Transverse colon (tissue), 4 donors: Measurements from ENCODE around the gene ZNF629. TPM values are rescaled to one million over a fixed set of nuclear protein-coding genes. Genes with fewer than 3 reads are reported as not detected.

Source experiments
- DNase-seq: peaks from one replicate; pipeline ENCODE4 v3.0.0-alpha.2; 2019
- H3K27ac ChIP-seq, 4 donors: fragments of 200-600 bp; sonication (generic); 2 replicates each; pipeline ENCODE4 v1.5.1; 2016 to 2018; ENCODE audit warnings: inconsistent platforms in 4 of 4
- H3K27me3 ChIP-seq: fragments of 200-600 bp; sonication (generic); 2 replicates; pipeline ENCODE4 v1.5.1; 2017; ENCODE audit warnings: inconsistent platforms
- H3K36me3 ChIP-seq, 4 donors: fragments of 200-600 bp; sonication (generic); 2 replicates each; pipeline ENCODE4 v1.5.1; 2017 to 2019; ENCODE audit warnings: inconsistent platforms in 4 of 4
- H3K4me1 ChIP-seq, 4 donors: fragments of 200-600 bp; sonication (generic); 2 replicates each; pipeline ENCODE4 v1.5.1; 2017 to 2020; ENCODE audit warnings: inconsistent platforms in 4 of 4
- H3K4me3 ChIP-seq, 4 donors: fragments of 200-600 bp; sonication (generic); 1 replicate in 1 of 4; 2 replicates in 3 of 4; pipeline versions ENCODE4 v1.5.1 to v1.6.1; 2017 to 2019; ENCODE audit warnings: inconsistent platforms in 4 of 4
- H3K9me3 ChIP-seq, 2 donors: fragments of 200-600 bp; sonication (generic); 2 replicates each; pipeline ENCODE4 v1.5.1; 2017 to 2019; ENCODE audit warnings: inconsistent platforms in 2 of 2
- EP300 ChIP-seq: sonication (generic); formaldehyde crosslinking; IDR thresholded peaks from one replicate; pipeline ENCODE4 v1.6.1; 2017; ENCODE audit warnings: antibody characterized with exemption, low read depth
- POLR2A ChIP-seq: fragments of 450-650 bp; IDR thresholded peaks from one replicate; pipeline ENCODE4 v1.6.1; 2016; ENCODE audit warnings: antibody characterized with exemption, mild to moderate bottlenecking, moderate library complexity
- POLR2AphosphoS5 ChIP-seq, 3 donors: sonication (generic); formaldehyde crosslinking; IDR thresholded peaks; one replicate each; pipeline ENCODE4 v1.6.1; 2016; ENCODE audit warnings: antibody characterized with exemption in 3 of 3
- WGBS, 2 donors: methylation state at CpG; one replicate each; pipeline ENCODE4 v1.1.5; 2018; ENCODE audit warnings: low coverage in 1 of 2; 5-methylcytosine and 5-hydroxymethylcytosine counted together
- in situ Hi-C, 4 donors: fragments of 200-750 bp; cut with MboI; loops; one replicate each; pipeline versions ENCODE4 v1.15.0 to v1.15.1; 2017; ENCODE audit warnings: low sequenced_read_pairs in 3 of 4, low pct_ligation_motif_present in 1 of 4, low pct_unique_long_range_greater_than_20kb in 1 of 4
- intact Hi-C: fragments of 100-400 bp; cut with DNase I; formaldehyde crosslinking; loops from one replicate; pipeline ENCODE4 v1.15.1; 2023; ENCODE audit warnings: low total_unique reads
- total RNA-seq, 4 donors: library from RNA; depleted of rRNA; stranded (reverse); fragments of >200 nt; gene quantifications; one replicate each; pipeline ENCODE4 v1.1.0, GENCODE V29; 2016
- TF ChIP-seq, protein P1 (sequence below), 5 experiments: fragments of 200-600 bp in 3 of 5; fragments of 450-650 bp in 2 of 5; sonication (generic) in 3 of 5; IDR thresholded peaks; 1 replicate in 2 of 5; 2 replicates in 3 of 5; pipeline ENCODE4 v1.5.1; 2016 to 2017; ENCODE audit warnings: antibody characterized with exemption in 5 of 5, inconsistent platforms in 3 of 5, mild to moderate bottlenecking in 2 of 5, moderate library complexity in 1 of 5

Gene ZNF629
- total RNA-seq, 4 donors from 2014 or later, result 13.5 to 29.9 (median 16.4) TPM

DNA sequence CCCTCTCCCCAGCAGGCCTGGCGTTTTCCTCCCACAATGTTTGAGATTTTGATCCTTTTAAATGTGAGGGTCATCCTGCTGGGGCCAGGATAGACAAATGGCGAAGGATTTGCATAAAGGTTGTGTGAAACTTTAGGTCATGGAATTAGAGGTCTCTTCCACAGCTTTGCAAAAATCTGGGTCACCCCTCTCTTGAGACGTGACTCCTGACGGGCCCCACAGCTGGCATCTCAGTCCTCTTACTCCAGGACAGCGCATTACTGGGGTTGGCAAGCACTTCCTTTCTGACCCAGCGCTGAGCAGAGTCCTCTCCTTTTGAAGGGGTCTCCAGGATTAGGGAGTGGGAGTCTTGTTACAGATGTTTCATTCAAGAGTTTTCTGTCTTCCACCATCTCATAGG, 7.4 kb downstream of the ZNF629 start:
- TF ChIP-seq POLR2AphosphoS5 (IDR thresholded peaks at IDR 0.05) (no peak), EP300 (no peak)

DNA sequence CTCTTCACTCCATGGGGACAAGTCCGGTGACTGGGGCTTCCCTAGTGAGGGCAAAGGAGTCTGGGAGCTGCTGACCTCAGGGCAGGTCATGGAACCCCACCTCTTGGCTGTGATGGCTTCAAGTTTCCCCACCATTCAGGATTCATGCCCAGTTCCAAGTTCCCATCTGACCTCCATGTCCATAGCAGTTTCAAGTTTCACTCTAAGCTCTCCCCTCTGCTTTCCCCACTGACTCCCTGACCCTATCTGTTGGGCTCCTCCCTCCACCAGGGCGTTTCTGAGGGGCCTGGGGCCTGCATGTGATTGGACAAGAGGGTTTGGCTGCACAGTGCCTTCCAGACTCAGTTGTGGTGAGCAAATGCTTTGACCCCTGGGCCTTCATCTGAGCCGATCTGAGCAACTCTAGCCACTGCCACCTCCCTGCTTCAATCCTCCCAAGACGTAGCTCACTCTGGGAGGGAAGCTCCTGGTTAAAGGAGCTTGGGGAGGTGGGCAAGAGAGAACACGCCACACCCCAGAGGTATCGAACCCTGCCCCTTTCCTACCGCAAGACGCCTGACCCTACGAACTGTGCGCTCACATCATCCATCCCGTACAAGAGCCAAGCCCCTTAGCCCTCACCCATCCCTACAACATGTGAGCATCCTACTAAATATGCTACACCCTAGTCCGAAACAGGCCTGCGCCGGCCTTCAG, 8.3 kb downstream of the ZNF629 start:
- H3K4me1 ChIP-seq, result peaks cover 0 to 27% (median 20%) of the 10 kb centered on the region in 4 donors
- DNase-seq, result no peak
- no peaks in the 10 kb centered on the region for H3K27me3 ChIP-seq
- intact Hi-C loops (no loop called here), in situ Hi-C loops (no loop called here)
- 80 to 84% methylated on average over 1 to 14 of the region's 14 CpGs for WGBS, 2 donors
- no peaks in the 10 kb centered on the region for H3K9me3 ChIP-seq
- H3K36me3 ChIP-seq, result peaks cover 0 to 18% (median 0%) of the 10 kb centered on the region in 4 donors
- TF ChIP-seq POLR2A (peak; percentile 11), EP300 (no peak)
- no peak overlapping the region for H3K27ac ChIP-seq
- H3K4me3 ChIP-seq, result no peak overlapping the region

More for the DNA sequence above, 7.4 kb downstream of the ZNF629 start:
- no peak for DNase-seq
- Histone ChIP-seq H3K27ac (no peak overlapping the region), H3K4me1 (peaks cover 0 to 25% (median 19%) of the 10 kb centered on the region in 4 donors), H3K4me3 (no peak overlapping the region), H3K27me3 (no peaks in the 10 kb centered on the region), H3K36me3 (peaks cover 0 to 18% (median 0%) of the 10 kb centered on the region in 4 donors), H3K9me3 (no peaks in the 10 kb centered on the region)
- 86% methylated on average over 6 of the region's 6 CpGs; no CpG with 5 or more reads in 1 of the 2 donors for WGBS, 2 donors
- in situ Hi-C loops (no loop called here), intact Hi-C loops (no loop called here)

DNA sequence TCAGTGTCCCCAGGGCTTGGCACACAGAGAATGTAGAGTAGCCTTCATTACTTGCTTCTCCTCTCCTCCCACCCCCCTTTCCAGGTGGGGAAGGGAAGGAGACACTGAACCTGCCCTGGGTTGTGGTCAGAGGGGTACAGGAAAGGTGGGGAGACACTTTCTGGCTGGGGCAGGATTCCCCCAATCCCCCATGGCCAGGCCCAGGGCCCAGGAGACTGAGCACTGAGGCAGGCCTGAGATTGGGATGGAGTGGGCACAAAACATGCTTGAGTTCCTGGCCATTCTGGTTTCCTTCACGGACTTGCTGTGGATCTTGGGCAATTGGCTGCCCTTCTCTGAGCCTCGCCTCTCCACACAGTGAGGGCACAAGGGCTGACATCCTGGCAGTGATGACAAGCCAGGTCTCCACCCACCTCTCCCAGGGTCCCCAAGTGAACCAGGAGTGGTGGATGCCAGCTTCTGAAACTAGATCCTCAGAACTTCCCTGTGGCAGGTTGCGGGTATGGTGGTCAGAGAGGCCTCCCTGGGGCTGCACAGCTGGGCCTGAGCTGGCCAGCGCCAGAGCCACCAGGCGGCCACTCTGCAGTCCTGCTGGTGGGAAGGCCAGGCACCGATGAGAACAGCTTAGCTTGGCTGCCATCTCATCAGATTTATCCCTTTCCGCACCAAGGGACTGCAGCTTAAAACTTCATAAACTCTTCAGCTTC, 9.3 kb downstream of the ZNF629 start:
- 83% methylated on average over 5 of the region's 7 CpGs; no CpG with 5 or more reads in 1 of the 2 donors for WGBS, 2 donors
- Histone ChIP-seq H3K27me3 (no peaks in the 10 kb centered on the region), H3K27ac (no peak overlapping the region), H3K36me3 (peaks cover 0 to 11% (median 0%) of the 10 kb centered on the region in 4 donors), H3K4me3 (no peak overlapping the region), H3K4me1 (peaks cover 0 to 27% (median 20%) of the 10 kb centered on the region in 4 donors), H3K9me3 (no peaks in the 10 kb centered on the region)
- intact Hi-C loops (no loop called here), in situ Hi-C loops (no loop called here)
- TF ChIP-seq EP300 (no peak), POLR2A (no peak)
- DNase-seq, result no peak

DNA sequence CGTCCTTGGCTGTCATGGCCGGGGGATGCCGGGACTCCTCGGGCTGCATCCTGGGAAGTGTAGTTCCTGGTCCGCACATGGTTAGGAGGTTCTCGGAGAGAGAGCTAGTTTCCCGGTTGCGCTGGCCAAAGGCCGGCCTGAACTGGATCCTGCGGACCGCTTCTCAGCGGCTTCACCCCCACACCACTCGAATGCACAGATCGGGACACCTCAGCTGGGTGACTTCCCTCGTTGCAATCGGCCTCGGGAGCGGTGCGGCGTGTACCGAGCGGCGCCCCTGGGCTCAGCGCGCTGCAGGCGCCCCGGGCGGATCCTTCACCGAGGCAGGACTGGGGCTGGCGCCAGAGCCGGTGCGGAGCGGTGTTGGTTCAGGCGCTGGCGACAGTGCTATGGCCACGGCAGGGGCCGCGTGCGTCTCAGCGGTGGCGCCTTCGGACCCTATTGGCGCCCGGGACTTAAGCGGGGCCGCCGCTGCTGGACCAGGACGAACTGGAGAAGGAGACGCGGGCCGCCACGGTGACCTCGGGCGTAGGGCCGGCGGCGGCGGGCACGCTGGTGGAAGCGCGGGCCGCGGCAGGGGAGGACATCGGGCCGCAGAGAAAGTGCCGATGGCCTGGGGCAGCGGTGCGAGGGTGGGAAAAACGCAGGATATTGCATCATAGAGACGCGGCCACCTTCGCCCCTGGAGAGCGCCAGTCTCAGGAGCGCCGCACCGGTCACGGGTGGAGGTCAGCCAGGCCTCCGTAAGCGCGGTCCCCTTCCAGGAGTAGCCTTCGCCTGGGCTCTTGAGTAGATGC, 11.4 kb downstream of the ZNF629 start:
- intact Hi-C loops, result no loop called here
- TF ChIP-seq, protein P1, sequence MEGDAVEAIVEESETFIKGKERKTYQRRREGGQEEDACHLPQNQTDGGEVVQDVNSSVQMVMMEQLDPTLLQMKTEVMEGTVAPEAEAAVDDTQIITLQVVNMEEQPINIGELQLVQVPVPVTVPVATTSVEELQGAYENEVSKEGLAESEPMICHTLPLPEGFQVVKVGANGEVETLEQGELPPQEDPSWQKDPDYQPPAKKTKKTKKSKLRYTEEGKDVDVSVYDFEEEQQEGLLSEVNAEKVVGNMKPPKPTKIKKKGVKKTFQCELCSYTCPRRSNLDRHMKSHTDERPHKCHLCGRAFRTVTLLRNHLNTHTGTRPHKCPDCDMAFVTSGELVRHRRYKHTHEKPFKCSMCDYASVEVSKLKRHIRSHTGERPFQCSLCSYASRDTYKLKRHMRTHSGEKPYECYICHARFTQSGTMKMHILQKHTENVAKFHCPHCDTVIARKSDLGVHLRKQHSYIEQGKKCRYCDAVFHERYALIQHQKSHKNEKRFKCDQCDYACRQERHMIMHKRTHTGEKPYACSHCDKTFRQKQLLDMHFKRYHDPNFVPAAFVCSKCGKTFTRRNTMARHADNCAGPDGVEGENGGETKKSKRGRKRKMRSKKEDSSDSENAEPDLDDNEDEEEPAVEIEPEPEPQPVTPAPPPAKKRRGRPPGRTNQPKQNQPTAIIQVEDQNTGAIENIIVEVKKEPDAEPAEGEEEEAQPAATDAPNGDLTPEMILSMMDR (IDR thresholded peaks at IDR 0.05), result no peak
- peak; percentile 74 for TF ChIP-seq POLR2A
- TF ChIP-seq POLR2AphosphoS5 (IDR thresholded peaks at IDR 0.05), result peak; percentile 66 to 84 (median 79)
- TF ChIP-seq EP300, result no peak
- DNase-seq, result peak; percentile 83
- H3K27me3 ChIP-seq, result no peaks in the 10 kb centered on the region
- peaks cover 0 to 15% (median 9%) of the 10 kb centered on the region in 4 donors for H3K36me3 ChIP-seq
- H3K4me3 ChIP-seq, result peak overlapping the region; percentile 44 to 66 (median 58)
- H3K4me1 ChIP-seq, result peaks cover 0 to 27% (median 20%) of the 10 kb centered on the region in 4 donors
- 0% methylated on average over 4 to 49 of the region's 81 CpGs for WGBS, 2 donors
- in situ Hi-C loops, result no loop called here
- H3K27ac ChIP-seq, result peak overlapping the region; percentile 86 to 90 (median 88)
- no peaks in the 10 kb centered on the region for H3K9me3 ChIP-seq

DNA sequence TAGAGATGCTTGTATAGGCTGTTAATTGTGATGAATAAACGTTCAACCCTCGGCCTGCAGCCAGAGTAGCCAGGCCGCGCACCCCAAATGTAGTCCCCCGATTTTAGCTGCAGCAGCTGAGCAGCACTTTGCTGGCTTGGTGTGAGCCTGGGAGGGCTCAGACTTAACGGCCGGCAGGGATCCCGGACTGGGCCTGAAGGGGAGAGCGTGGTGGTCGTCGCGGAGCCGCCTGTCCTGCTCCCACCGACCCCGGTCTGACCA, 11.9 kb downstream of the ZNF629 start:
- Histone ChIP-seq H3K27me3 (no peaks in the 10 kb centered on the region), H3K4me3 (peak overlapping the region; percentile 44 to 66 (median 58)), H3K27ac (peak overlapping the region; percentile 86 to 90 (median 88)), H3K36me3 (peaks cover 0 to 21% (median 11%) of the 10 kb centered on the region in 4 donors), H3K4me1 (peaks cover 0 to 27% (median 20%) of the 10 kb centered on the region in 4 donors), H3K9me3 (no peaks in the 10 kb centered on the region)
- TF ChIP-seq POLR2AphosphoS5 (IDR thresholded peaks at IDR 0.05) (no peak), EP300 (no peak), POLR2A (no peak)
- TF ChIP-seq, protein P1 (IDR thresholded peaks at IDR 0.05), result no peak
- in situ Hi-C loops, result no loop called here
- intact Hi-C loops, result no loop called here
- DNase-seq, result no peak
- 33% methylated on average over 3 of the region's 15 CpGs; no CpG with 5 or more reads in 1 of the 2 donors for whole genome bisulfite sequencing, 2 donors
